T follicular helper cell (primary cell): Measurements from ENCODE around the gene PRRG2.

Experiments
- DNase-seq: peaks from one replicate; pipeline ENCODE4 v3.0.0-alpha.2; 2020; ENCODE audit warnings: low read depth

Gene PRRG2

GRCh38 chr19:49589502-49589905 lies 8.4 kb downstream of the PRRG2 start:
- no peak for DNase-seq

- DNase-seq: peak; percentile 91
Observed at GRCh38 chr19:49590071-49590970, 9.2 kb downstream of the PRRG2 start.

- peak; percentile 59 for DNase-seq
Observed at GRCh38 chr19:49590971-49591730, 10.0 kb downstream of the PRRG2 start, which contains the start of gene PRR12. PRR12 (plus strand) TSS chr19:49591182; CDS start chr19:49591655, 473 bp downstream.

- DNase-seq: no peak
Observed at GRCh38 chr19:49591731-49592485, 10.8 kb downstream of the PRRG2 start.

- DNase-seq: no peak
Observed at GRCh38 chr19:49592486-49593232, 11.5 kb downstream of the PRRG2 start.

GRCh38 chr19:49593233-49594113 lies 12.4 kb downstream of the PRRG2 start:
- peak; percentile 90 for DNase-seq

- no peak for DNase-seq
Observed at GRCh38 chr19:49594157-49594992, 13.3 kb downstream of the PRRG2 start.

- no peak for DNase-seq
Observed at GRCh38 chr19:49594993-49595818, 14.1 kb downstream of the PRRG2 start.

GRCh38 chr19:49595819-49596404 lies 14.8 kb downstream of the PRRG2 start:
- no peak for DNase-seq

GRCh38 chr19:49596407-49596806 lies 15.3 kb downstream of the PRRG2 start:
- no peak for DNase-seq

GRCh38 chr19:49596954-49597702 lies 16.0 kb downstream of the PRRG2 start:
- DNase-seq: no peak

GRCh38 chr19:49597703-49597974 lies 16.5 kb downstream of the PRRG2 start:
- no peak for DNase-seq

- DNase-seq: no peak
Observed at GRCh38 chr19:49599378-49600295, 18.5 kb downstream of the PRRG2 start.

- no peak for DNase-seq
Observed at GRCh38 chr19:49601482-49602038, 20.4 kb downstream of the PRRG2 start.

- DNase-seq: no peak
Observed at GRCh38 chr19:49602806-49603205, 21.7 kb downstream of the PRRG2 start.

GRCh38 chr19:49605605-49606004 lies 24.5 kb downstream of the PRRG2 start:
- no peak for DNase-seq
